B cell (primary cell): ENCODE data around the gene RBM17.

Experiments used
- EZH2 ChIP-seq: IDR thresholded peaks from 2 replicates; pipeline ENCODE4 v1.6.1; 2012; ENCODE audit warnings: borderline replicate concordance, low read depth, mild to moderate bottlenecking, moderate library complexity, low read length; ENCODE audit not compliant: insufficient read depth, poor library complexity, severe bottlenecking
- TF ChIP-seq, protein P1 (sequence below): fragments of 200-600 bp; IDR thresholded peaks from one replicate; pipeline ENCODE4 v1.8.0; 2022; ENCODE audit warnings: antibody characterized with exemption, mild to moderate bottlenecking

DNA sequence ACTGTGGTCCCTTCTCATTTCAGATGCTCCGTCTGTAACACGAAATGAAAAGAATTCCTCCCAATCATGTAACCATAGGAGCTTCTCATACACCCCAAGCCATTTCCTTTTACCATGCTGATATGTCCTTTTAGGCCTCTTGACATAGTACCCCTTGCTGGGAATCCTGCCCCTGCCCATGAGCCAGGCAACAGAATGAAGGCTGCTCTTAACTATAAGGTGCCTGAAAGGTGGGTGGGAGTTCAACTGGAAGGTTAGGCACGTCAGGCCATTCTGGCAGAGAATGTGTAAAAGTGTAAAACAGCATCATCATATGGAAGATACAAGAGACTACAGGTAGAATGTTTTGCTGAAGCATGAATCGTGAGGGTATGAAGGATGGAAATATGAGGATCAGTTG lies 49.1 kb upstream of the RBM17 start:
- TF ChIP-seq, protein P1, sequence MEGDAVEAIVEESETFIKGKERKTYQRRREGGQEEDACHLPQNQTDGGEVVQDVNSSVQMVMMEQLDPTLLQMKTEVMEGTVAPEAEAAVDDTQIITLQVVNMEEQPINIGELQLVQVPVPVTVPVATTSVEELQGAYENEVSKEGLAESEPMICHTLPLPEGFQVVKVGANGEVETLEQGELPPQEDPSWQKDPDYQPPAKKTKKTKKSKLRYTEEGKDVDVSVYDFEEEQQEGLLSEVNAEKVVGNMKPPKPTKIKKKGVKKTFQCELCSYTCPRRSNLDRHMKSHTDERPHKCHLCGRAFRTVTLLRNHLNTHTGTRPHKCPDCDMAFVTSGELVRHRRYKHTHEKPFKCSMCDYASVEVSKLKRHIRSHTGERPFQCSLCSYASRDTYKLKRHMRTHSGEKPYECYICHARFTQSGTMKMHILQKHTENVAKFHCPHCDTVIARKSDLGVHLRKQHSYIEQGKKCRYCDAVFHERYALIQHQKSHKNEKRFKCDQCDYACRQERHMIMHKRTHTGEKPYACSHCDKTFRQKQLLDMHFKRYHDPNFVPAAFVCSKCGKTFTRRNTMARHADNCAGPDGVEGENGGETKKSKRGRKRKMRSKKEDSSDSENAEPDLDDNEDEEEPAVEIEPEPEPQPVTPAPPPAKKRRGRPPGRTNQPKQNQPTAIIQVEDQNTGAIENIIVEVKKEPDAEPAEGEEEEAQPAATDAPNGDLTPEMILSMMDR: no peak
- no peak for TF ChIP-seq EZH2
